GM19238 (cell line): ENCODE measurements around the gene UTP11.

ENCODE experiments used
- DNase-seq: peaks from one replicate; pipeline ENCODE4 v3.0.0; 2011; ENCODE audit warnings: low spot score; ENCODE audit not compliant: insufficient read length

UTP11 gene

DNA sequence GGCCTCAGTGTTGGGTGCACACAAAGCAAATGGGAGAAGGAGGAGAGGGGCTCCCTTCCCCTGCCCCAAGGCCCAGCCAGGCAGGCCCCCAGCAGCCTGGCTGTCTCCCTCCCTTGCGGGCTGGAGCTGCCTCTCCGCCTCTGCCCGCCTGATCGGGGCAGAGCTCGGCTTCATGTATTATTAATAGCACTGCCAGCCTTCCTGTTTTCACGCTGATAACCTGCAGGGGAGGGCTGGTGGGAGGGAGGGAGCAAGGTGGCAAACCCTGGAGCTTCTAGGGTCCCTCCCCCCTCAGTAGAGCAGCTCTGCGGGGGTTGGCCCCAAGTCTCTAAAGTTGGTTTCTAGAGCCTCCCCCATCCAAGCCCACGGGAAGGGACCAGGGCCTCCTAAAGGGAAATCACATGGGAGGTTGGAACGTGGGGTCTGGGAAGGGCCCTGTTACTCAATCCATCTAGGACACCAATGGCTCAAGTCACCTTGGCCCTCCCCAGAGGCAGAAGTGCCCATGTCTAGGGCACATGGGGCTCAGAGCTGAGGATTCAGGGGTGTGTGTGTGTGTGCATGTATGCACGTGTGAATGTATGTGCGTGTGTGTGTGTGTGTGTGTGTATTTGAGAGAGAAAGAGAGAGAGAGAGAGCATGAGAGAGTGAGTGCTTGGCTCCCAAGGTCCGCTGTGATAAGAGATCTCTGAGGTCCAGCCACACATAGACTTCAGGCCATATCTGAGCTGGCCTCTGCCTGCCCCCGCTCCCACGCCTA, 55.9 kb downstream of the UTP11 start:
- DNase-seq: no peak

DNA sequence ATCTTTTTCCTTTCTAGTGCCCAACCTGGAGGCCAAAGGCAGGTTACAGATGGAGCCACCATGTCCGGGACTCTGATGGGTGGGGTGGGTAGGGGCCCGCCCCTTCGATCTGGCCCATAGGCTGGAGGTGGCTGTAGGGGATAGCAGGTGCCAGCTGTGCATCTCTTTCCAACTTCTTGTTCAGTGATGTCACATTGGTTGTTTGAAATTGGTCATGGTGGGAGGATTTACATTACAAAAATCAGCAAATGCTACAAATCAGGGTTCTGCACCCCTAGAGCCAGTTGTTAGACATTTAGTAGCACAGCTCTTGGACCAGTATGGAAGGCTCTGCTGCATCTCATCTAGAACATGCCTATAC, 56.4 kb downstream of the UTP11 start:
- no peak for DNase-seq

DNA sequence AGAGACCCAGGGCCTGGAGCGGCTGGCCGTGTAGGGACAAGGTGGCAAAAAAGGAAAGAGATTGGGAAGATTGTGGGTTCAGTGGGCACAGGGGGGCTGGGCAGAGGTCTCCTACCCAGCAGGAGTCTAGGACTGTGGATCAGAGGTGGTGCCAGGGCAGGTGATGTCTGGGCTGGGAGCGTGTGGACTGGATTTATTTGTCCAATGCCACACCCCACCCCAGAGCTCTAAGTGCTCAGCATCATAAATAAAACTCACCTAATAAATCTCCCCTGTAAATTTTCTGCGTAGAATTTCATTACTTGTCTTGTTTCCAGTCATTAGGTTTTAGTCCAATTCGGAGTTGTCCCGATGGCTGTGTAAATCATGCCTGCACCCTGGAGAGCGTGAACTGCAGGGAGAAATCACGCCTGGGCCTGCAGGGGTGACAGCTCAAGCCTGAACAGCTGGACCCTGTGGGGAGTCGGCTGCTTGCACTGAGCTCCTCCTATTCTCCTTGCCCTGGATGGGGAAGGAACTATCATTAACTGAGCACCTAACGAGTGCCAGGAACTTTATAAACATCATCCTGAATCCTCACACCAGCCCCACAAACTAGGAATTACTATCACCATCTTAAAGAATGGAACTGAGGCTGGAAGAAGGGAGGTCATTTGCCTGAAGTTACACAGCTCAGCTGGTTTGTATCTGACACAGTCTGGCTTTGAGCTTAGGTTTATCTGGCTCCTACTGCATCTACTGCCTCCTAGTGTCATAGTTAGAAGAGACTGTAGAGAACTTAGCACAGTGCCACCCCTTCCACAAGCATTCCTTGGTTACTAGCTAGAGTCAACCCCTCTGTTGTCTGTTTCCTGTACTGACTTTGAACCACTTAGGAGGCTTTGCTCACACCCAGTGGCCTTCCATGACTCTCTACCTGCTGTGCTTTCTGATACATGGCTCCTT, 59.0 kb downstream of the UTP11 start:
- DNase-seq: peak; percentile 58

DNA sequence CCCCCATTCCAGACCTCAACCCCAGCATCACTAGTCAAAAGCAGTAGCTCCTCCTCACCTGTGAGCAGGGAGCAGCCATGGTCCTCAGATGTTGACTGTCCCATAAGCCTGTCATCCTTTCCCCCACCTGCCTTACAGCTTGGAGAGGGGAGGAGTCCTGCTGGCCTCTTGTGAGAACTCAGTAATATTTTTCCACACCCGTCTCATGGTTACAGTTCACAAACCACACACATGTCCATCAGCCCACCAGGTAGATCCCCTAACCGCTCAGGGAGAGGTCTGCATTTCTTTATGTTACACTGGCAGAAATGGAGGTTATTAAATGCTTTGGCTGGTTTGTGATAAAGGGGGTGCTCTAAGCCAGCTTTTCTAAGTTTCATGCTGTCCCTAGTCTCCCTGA, 60.3 kb downstream of the UTP11 start:
- DNase-seq: no peak

DNA sequence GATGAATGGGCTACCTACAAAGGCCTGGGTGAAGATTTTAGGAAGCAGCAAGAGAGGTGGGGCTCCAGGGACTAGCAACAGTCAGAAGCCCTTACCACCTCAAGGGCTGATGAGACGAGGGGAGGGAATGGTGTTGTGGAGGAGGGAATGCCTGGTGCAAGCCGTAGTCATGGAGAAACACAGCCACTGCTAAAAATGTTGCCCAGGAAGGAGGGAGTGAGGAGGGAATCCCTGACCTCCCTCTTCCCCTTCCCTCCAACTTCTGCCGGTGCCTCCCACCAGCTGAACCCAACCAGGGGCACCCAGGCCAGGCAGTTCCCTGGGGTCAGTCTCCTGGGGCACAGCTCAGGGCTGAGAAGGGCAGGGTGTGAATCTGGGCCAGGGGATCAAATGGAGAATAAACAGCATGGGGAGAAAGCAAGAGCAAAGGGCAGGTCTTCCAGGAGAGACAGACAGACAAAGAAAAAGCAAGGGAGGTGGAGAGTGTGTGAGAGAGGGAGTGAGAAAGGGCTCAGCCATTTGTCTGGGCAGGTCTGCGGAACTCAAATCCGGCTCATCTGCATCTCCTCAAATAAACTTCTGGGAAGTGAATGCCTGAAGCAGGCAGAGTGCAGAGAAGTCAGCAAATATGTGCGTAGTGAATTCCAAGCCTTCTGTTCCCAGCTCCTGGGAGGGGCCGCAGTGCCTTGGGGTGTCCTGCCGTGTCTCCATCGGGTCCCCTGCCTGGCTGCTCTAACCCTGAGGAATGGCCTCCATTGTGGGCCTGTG, 61.2 kb downstream of the UTP11 start:
- DNase-seq: no peak

DNA sequence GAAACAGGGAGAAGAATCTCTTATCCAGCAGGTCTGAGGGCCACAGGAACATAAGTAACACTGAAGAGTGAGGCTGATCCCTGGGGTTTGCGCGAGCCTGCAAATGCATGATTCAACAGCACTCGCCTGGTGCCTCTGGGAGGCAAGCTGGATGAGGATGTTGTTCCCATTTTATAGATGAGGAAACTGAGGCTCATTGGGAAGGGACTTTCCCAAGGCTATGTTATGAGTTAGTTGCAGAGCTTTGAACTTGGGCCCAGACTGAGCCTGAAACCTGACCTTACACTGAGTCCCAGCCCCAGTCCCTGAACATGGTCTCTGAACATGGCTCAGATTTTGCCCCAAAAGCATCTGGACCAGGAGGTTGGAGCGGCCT, 61.8 kb downstream of the UTP11 start:
- DNase-seq: no peak
